HG03442 (cell line): ENCODE results near the gene BET1L.
"Not testable (repeated sequence)": the region's sequence is repeated elsewhere in the genome, so short reads cannot be mapped to it uniquely, and the experiment has no call there.

ENCODE experiments used
- ATAC-seq: cut with Tn5 transposase; IDR thresholded peaks from one replicate; pipeline ENCODE4 v1.9.1; 2021; ENCODE audit warnings: mild to moderate bottlenecking, moderate library complexity; ENCODE audit not compliant: unreplicated experiment

BET1L gene

DNA sequence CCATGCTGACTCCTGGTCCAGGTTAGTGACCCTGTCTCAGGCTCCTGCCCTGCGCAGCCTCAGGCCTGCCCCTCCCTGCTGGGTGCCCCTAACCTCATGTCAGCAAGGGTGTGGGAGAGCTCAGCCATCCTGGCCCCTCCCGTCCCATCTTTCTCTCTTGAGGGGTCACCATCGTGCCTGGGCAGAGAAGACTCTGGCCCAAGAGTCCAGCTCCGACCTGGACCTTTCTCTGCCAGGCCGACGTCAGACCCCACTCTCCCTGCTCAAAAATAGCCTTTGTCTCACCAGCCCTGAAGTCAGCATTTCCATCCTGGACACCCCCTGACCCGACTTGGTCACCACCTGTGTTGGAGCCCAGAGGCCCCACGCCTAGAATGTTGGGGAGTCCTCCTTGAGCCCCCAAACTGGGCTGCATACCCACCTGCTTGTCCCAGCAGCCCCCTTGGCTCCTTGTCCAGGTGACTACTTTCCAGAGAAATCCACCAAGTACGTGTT is 9.4 kb downstream of the BET1L start:
- no peak for ATAC-seq

DNA sequence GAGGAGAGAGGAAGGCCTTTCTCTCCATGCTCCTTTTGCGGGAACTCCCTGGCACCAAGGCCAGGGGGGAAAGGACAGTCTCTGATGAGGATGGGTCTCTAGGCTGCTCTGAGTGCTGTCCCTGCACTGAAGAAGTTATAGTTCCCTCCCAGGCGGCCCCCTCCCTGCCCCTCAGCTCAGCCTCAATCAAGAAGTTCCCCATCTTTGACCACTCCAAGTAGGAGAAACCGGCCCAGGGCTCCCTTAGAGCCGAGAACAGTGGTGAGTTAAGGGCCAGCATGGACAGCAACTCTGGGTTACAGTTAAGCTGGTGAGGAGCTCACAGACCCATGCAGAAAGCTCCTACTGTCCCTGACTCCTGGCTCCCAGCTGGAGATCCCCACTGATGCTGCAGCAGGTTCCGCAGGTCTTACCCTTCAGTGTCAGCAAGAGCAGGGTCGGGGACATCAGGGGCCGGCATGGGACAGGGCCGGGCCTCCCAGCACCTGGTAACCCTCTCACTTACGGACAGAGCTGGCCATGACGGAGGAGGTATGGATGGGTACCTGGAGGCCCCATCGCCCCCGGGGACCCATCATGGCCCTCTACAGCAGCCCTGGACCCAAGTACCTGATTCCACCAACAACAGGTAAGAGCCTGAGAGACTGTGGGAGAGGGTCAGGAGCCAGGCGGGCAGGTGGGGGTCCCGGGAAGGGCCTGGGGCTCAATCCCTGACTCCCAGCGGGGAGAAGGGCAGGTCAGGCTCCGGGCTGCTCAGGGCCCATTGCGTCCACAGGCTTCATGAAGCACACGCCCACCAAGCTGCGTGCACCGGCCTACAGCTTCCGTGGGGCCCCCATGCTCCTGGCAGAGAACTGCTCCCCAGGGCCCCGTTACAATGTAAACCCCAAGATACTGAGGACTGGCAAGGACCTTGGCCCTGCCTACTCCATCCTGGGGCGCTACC is 10.1 kb downstream of the BET1L start:
- no peak for ATAC-seq

DNA sequence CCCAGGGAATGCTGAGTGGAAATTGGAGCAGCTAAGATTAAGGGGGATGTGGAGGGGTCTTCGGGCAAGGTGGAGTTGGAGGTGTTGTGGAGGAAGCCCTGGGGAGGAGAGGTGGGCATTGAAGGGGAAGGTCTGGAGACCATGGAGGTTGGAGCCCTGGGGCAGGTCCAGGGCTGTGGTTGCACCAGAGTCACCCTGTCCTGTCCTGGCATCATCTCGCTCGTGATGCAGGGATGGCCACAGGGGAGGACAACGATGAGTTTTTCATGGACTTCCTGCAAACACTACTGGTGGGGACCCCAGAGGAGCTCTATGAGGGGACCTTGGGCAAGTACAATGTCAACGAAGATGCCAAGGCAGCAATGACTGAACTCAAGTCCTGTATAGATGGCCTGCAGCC is 13.7 kb downstream of the BET1L start:
- not testable (repeated sequence) for ATAC-seq

DNA sequence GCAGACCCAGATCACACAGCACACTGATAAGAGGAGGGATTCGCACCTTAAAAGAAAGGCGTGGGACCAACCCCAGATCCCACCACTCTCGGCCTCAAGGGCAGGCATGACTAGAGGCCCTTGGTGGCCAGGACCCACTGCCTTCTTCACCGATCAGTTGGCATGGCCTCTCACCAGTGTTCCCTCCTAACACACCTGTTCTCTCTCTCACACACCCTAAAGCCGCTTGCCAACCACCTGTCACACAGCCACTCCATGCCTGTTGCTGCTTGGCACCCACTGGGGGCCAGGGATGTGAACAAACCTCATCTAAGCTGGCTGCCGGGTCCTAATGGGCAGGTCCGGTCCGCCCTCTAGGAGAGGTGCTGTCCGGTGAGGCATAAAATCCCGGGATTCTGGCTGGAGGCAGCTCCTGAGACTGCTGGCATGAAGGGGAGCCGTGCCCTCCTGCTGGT is 14.5 kb downstream of the BET1L start, which contains the start of gene SCGB1C1:
SCGB1C1 (plus strand) TSS at position 405 of the 455 bp plus-strand sequence; CDS start at position 427, 22 bp downstream.
- not testable (repeated sequence) for ATAC-seq

DNA sequence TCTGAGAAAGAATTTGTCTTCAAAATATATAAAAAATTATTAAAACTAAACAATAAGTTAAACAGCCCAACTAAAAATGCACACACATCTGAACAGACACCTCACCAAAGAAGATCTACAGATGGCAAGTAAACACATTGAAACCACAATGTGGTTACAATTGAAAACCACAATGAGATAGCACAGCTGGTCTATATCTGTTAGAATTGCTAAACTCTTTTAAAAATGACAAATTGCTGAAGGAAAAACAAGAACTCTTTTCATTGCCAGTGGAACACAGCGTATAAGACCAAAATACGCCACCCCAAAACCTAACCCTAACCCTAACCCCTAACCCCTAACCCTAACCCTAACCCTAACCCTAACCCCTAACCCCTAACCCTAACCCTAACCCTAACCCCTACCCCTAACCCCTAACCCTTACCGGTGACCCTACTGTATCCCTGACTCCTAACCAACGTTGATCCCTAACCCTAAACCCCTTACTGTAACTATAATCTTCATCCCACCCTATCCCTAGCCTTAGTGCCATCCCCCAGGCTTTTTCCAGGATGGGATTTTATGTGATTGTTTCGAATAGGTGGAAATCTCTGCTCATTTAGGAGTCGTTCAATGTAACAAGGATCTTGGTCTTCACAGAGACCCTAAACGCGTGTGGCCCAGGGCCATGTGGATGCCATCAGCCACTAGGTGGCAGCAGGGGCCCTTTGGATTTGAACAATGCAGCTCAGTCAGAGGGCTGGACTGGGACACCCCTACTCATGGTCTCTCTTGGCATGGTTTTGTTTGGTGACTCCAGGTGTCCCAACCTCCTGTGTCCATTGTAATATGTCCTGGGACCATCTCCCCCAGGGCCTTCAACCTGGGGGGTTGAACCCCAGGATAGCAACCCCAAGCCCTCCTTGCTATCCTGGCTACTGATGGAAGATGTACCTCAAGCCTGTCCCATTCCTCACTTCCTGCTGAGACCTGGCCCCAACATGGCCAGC is 15.4 kb downstream of the BET1L start:
- ATAC-seq, result not testable (repeated sequence)

DNA sequence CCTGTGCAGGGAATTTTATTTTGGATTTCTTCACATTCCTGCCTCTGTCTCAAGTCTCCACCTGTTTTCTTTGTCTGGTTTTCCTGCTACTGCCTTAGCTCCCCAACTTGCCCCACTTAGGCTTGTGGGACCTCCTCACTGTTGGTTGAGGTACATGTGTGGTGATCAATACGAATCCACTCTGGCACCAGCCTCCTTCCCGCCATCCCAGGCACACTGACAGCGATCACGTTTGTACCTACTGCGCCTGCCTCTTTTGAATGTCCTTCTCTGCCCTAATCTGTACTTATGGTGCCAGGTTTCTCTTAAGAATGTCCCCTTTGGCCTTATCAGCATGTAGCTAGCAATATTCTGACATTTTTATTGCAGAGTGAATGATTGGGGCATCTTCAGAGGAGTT is 16.7 kb downstream of the BET1L start:
- not testable (repeated sequence) for ATAC-seq

DNA sequence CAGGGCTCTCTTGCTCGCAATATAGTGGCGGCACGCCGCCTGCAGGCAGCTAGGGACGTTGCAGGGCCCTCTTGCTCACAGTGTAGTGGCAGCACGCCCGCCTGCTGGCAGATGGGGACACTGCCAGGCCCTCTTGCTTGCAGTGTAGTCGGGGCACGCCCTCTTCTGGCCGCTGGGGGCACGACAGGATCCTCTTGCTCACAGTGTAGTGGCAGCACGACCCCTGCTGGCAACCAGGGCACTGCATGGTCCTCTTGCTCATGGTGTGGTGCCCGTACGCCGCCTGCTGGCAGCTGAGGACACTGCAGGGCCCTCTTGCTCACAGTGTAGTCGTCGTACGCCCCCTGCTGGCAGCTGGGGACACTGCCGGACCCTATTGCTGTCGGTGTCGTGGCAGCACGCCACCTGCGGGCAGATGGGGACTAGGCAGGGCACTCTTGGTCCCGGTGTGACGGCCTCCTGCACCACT is 17.3 kb downstream of the BET1L start:
- peak; percentile 72 for ATAC-seq

DNA sequence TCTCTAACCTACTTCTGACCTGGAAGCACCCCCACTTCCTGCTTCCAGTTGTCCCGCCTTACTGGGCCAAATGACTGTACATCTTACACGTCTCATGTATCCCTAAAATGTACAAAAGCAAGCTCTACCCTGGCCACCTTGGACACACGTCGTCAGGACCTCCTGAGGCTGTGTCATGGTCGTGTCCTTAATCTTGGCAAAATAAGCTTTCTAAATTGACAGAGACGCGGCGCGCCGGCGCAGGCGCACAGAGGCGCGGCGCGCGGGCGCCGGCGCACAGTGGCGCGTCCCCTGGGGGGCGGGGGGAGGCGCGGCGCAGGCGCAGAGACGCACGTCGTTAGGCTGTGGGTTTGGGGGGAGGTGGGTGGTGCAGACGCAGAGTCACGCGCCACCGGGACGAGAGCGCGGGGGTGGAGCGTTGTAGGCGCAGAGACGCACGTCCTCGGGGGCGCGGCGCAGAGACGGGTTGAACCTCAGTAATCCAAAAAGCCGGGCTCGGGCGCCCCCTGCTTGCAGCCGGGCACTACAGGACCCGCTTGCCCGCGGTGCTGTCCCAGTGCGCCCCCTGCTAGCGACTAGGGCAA is 17.9 kb downstream of the BET1L start:
- not testable (repeated sequence) for ATAC-seq

DNA sequence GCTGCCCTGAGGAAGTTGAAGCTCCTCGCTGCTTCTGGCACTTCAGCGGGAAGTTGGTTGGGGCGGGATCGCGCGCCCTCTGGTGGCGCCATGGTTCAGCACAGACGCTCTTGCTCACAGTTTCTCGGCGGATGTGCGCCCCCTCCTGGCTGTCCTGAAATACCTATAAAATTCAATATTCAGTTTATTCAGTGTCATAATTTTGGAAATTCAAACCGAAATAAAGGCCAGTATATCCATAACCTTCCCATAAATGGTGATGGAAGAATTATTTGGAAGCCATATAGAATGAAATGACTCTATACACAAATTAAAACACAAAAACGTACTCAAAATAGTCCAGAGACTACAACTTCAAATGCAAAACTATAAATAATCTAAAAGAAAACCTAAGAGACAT is 27.0 kb downstream of the BET1L start:
- ATAC-seq, result not testable (repeated sequence)
